GM06990 (cell line): ENCODE data around the gene COL5A1.
"Not testable (repeated sequence)": the region's sequence is repeated elsewhere in the genome, so short reads cannot be mapped to it uniquely, and the experiment has no call there.

ENCODE experiments used
- DNase-seq: peaks from one replicate; pipeline ENCODE4 v3.0.0-alpha.2; 2011; ENCODE audit not compliant: insufficient read length; ENCODE audit errors: extremely low read depth
- H3K27me3 ChIP-seq: replicated peaks from 2 replicates; pipeline ENCODE4 v1.6.0; 2011; ENCODE audit warnings: low read length; ENCODE audit not compliant: control insufficient read depth, insufficient read depth
- H3K36me3 ChIP-seq: 2 replicates; pipeline ENCODE4 v1.5.1; 2011; ENCODE audit warnings: low read length; ENCODE audit not compliant: control insufficient read depth, insufficient read depth
- H3K4me3 ChIP-seq: replicated peaks from 2 replicates; pipeline ENCODE4 v1.5.1; 2011; ENCODE audit warnings: low read depth, mild to moderate bottlenecking, control low read depth, low read length
- TF ChIP-seq, protein P1 (sequence below): IDR thresholded peaks from 2 replicates; pipeline ENCODE4 v1.5.1; 2011; ENCODE audit warnings: low read length, control low read depth, mild to moderate bottlenecking, inconsistent platforms; ENCODE audit not compliant: insufficient read depth, poor library complexity, severe bottlenecking

COL5A1 gene

GRCh38 chr9:134855231-134855899 lies 213.8 kb downstream of the COL5A1 start:
- no peak for DNase-seq
- Histone ChIP-seq H3K27me3 (no peaks in the 10 kb centered on the region), H3K4me3 (no peak overlapping the region), H3K36me3 (no peaks in the 10 kb centered on the region)
- TF ChIP-seq, protein P1, sequence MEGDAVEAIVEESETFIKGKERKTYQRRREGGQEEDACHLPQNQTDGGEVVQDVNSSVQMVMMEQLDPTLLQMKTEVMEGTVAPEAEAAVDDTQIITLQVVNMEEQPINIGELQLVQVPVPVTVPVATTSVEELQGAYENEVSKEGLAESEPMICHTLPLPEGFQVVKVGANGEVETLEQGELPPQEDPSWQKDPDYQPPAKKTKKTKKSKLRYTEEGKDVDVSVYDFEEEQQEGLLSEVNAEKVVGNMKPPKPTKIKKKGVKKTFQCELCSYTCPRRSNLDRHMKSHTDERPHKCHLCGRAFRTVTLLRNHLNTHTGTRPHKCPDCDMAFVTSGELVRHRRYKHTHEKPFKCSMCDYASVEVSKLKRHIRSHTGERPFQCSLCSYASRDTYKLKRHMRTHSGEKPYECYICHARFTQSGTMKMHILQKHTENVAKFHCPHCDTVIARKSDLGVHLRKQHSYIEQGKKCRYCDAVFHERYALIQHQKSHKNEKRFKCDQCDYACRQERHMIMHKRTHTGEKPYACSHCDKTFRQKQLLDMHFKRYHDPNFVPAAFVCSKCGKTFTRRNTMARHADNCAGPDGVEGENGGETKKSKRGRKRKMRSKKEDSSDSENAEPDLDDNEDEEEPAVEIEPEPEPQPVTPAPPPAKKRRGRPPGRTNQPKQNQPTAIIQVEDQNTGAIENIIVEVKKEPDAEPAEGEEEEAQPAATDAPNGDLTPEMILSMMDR, result no peak

DNA sequence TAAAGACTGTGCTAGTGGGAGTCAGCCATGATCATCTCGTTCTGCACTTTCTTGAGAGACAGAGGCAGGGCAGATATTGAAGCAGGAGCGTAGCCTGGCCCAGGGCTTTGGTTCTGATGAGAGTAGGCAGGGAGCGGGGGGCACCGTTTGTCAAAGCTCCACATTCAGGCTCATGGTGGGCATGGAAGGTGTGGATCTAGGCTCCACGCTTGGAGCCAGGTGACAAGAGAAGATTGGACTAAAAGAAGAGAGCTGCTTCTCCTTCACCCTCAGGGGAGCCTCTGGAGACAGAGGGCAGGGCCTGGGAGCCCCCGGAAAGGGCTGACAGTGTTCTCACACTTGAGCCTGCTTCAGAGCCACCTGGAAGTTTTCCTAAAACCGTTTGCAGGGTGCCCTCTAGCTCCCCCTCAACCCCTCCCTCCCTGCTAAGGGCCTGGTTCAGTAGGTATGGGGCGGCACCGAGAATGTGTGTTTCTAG lies 214.3 kb downstream of the COL5A1 start:
- Histone ChIP-seq H3K4me3 (no peak overlapping the region), H3K27me3 (no peaks in the 10 kb centered on the region), H3K36me3 (no peaks in the 10 kb centered on the region)
- DNase-seq, result no peak
- TF ChIP-seq, protein P1, result no peak

DNA sequence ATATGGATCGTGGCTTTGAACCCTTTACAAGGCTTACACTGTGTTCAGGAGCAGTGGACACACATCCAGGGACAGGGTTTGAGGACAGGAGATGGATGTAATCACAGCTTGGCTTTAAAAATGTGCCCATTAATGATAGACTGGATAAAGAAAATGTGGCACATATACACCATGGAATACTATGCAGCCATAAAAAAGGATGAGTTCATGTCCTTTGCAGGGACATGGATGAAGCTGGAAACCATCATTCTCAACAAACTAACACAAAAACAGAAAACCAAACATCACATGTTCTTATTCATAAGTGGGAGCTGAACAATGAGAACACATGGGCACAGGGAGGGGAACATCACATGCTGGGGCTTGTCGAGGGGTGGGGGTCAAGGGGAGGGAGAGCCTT lies 215.8 kb downstream of the COL5A1 start:
- not testable (repeated sequence) for H3K4me3 ChIP-seq, DNase-seq, H3K36me3 ChIP-seq, H3K27me3 ChIP-seq

DNA sequence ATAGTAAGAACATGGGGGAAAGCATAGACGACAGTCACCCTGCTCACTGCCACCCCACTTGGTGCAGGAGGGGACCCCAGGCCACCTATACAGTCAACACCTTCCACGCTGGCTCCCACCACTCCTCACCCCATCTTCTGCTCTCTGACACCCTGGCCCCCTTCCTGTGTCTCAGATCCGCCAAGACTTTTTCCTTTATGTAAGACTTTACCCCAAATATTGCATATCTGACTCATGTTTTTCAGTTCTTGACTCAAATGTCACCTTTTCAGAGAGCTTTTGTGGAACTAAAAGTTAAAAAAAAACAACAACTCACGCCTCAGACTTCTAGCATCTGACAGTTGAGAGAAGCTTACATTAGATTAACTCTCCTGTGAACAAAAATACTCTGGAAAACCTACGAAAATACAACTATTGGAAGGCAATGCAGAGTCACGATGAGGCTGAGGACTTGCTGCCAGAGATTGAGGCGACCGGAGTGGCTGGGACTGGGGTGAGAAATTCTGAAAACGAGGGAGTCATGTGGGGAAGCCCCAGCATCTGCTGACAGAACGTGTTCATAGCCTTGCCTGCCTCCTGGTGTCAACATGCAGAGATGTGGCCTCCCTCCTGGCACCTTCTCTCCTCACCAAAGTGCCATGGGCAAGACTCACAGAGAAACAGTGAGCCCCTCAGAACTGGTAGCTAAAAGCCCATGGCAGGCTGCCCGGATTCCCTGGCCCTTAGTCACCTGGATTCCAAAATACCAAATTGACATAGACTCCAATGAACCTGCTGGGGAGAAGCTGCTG lies 216.6 kb downstream of the COL5A1 start:
- peak; percentile 71 for DNase-seq
- peak overlapping the region; percentile 29 for H3K4me3 ChIP-seq
- TF ChIP-seq, protein P1, result peak; percentile 68
- H3K27me3 ChIP-seq, result no peaks in the 10 kb centered on the region
- H3K36me3 ChIP-seq, result no peaks in the 10 kb centered on the region

- TF ChIP-seq, protein P1, result no peak
- Histone ChIP-seq H3K4me3 (no peak overlapping the region), H3K27me3 (no peaks in the 10 kb centered on the region), H3K36me3 (no peaks in the 10 kb centered on the region)
- DNase-seq, result no peak
These were observed 218.9 kb downstream of the COL5A1 start for GRCh38 chr9:134860510-134860909.

- no peaks in the 10 kb centered on the region for H3K36me3 ChIP-seq
- TF ChIP-seq, protein P1, result no peak
- no peak overlapping the region for H3K4me3 ChIP-seq
- DNase-seq, result no peak
- no peaks in the 10 kb centered on the region for H3K27me3 ChIP-seq
These were observed 220.2 kb downstream of the COL5A1 start for GRCh38 chr9:134861595-134862334.
